Measurements from ENCODE around the gene LRRC41.

DNA sequence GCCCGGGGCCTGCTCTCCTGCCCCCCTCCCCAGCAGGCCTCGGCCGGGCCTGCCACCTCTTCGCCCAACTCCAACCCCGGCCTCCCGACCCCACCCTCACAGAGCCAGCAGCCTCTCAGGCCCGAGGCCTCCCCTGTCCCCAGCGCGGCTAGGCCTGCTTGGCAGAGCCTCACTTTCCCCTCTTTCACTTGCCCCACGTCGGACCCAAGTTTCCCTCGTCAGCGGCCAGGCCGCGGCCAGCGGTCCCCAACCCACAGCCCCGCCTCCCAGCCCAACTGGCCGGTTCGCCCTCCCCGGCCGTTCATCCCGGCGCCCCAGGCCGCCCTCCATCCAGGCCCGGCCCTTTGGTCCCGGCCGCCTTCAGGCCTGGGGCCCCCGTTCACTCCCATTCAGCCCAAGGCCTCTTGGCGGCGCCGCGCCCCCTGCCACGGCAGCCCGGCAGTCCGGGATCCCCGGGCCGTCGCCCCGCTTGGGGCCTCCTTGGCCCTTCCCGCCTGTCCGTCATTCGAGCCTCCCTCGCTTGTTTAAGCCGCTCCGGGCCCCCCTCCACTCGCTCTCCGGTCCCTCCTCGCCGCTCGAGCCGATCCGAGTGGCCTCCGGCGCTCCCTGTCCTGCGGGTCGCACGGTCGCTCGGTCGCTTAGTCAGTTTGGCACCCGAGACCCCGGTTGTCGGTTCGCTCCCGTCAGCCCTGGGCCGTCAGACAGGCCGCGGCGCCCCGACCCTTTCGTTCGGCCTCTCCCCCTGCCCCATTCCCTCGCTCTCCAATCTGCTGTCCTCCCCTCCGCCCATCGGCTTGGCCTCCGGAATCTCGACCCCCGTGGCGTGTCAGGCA is 1.4 kb downstream of the LRRC41 start:
- no peak for TF ChIP-seq TAF1 (IDR thresholded peaks at IDR 0.05; ENCODE audit: low read depth, low read length)
- no peak for TF ChIP-seq POLR2A (IDR thresholded peaks at IDR 0.05; ENCODE audit: low read depth, low read length)
